HT-29 (cell line): Measurements from ENCODE around the gene ABCG1. TPM values are rescaled to one million over a fixed set of nuclear protein-coding genes. Genes with fewer than 3 reads are reported as not detected.

Source experiments
- DNase-seq: peaks from one replicate; pipeline ENCODE4 v3.0.0-alpha.2; 2015; ENCODE audit warnings: low spot score
- total RNA-seq: library from RNA; depleted of rRNA; stranded (reverse); fragments of >200 nt; shearing (Covaris generic); gene quantifications from 2 replicates; pipeline ENCODE4 v1.2.3, GENCODE V29; 2014

Gene ABCG1
- total RNA-seq, 1 experiment from 2014 or later, result 5.7 TPM

GRCh38 chr21:42319376-42319775 is 100.4 kb downstream of the ABCG1 start:
- DNase-seq, result no peak

GRCh38 chr21:42319851-42320572 is 101.1 kb downstream of the ABCG1 start:
- peak; percentile 15 for DNase-seq

GRCh38 chr21:42320791-42321190 is 101.9 kb downstream of the ABCG1 start:
- no peak for DNase-seq

- no peak for DNase-seq
Observed at GRCh38 chr21:42321231-42321630, 102.3 kb downstream of the ABCG1 start.

- no peak for DNase-seq
Observed at GRCh38 chr21:42321845-42322244, 102.9 kb downstream of the ABCG1 start.

- DNase-seq, result no peak
Observed at GRCh38 chr21:42324896-42325295, 106.0 kb downstream of the ABCG1 start.

GRCh38 chr21:42330380-42331371 is 111.7 kb downstream of the ABCG1 start:
- no peak for DNase-seq

- DNase-seq, result no peak
Observed at GRCh38 chr21:42331660-42332059, 112.7 kb downstream of the ABCG1 start.

GRCh38 chr21:42332557-42333317 is 113.8 kb downstream of the ABCG1 start:
- DNase-seq, result no peak

GRCh38 chr21:42336054-42336453 is 117.1 kb downstream of the ABCG1 start:
- no peak for DNase-seq

- no peak for DNase-seq
Observed at GRCh38 chr21:42337276-42337675, 118.3 kb downstream of the ABCG1 start.

GRCh38 chr21:42337830-42338728 is 119.1 kb downstream of the ABCG1 start:
- DNase-seq, result peak; percentile 75

- DNase-seq, result no peak
Observed at GRCh38 chr21:42338729-42339715, 120.1 kb downstream of the ABCG1 start.

GRCh38 chr21:42340187-42341050 is 121.5 kb downstream of the ABCG1 start:
- no peak for DNase-seq

GRCh38 chr21:42341776-42342542 is 123.0 kb downstream of the ABCG1 start:
- DNase-seq, result no peak

GRCh38 chr21:42343101-42343500 is 124.2 kb downstream of the ABCG1 start:
- no peak for DNase-seq

GRCh38 chr21:42343556-42343955 is 124.6 kb downstream of the ABCG1 start:
- DNase-seq, result no peak
